HG03457 (cell line): ENCODE results near the gene EIF1AD.
"Not testable (repeated sequence)": the region's sequence is repeated elsewhere in the genome, so short reads cannot be mapped to it uniquely, and the experiment has no call there.

ENCODE experiments used
- ATAC-seq: cut with Tn5 transposase; IDR thresholded peaks from one replicate; pipeline ENCODE4 v1.9.1; 2021; ENCODE audit warnings: moderate number of reproducible peaks; ENCODE audit not compliant: unreplicated experiment

The EIF1AD gene, protein sequence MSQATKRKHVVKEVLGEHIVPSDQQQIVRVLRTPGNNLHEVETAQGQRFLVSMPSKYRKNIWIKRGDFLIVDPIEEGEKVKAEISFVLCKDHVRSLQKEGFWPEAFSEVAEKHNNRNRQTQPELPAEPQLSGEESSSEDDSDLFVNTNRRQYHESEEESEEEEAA

DNA sequence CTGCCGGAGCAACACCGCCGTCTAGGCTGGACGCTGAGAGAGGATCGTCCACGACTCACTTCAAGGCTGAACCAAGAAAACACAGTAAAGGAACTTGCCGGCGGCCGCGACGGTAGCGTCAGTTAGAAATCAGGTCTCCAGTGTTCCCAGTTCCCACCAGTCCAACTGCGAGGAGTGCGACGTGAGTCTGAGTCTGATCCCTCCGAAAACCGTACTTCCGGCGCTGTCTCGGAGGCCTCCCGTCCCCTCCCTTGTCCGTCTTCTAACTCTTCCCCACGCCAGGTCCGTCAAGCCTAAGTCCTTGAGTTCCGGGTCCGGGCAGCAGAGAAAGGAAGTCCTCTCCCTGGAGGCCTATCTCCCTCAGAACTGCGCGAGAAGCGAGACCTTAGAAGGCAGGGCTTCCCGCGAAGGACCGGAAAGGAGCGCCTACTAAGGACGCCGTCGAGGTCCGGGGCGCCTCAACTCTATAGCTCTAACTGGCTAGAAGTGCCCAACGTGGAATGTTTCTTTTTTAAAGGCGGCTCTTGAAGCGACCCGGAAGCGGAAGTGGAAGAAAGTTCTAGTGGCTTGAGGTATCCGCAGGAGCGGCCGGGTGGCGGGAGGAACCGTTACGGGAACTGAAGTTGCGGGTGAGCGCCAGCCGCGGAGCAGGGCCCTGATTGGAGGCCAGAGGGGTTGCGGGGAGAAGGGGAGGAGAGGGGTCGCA lies at the start of gene EIF1AD, which contains the start of gene BANF1:
Gene EIF1AD (minus strand): TSS at position 216 of the 706 bp plus-strand sequence. CDS start 1,768 bp downstream, outside the sequence.
Gene BANF1 (plus strand): TSS at position 562 of the 706 bp plus-strand sequence. CDS start 748 bp downstream, outside the sequence.
- ATAC-seq = peak; percentile 54

DNA sequence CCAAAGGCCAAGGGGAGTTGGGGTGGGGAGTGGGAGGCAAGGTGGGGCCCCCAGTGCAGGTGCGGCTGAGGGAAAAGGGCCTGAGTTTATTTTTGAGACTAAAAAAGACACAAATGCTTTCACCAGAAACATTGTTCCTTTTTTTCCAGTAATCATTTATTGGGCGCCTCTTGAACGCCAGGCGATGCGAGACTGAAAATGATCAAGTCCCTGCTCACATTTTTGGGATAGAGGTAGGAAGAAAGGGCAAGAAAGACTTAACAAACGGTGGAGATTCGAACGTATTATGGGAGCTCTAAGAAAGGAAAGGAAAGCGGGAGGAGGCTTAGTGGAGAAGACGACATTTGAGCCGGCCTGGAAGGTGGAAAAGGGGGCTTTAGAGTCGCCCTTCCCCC lies 49.4 kb upstream of the EIF1AD start:
- no peak for ATAC-seq

DNA sequence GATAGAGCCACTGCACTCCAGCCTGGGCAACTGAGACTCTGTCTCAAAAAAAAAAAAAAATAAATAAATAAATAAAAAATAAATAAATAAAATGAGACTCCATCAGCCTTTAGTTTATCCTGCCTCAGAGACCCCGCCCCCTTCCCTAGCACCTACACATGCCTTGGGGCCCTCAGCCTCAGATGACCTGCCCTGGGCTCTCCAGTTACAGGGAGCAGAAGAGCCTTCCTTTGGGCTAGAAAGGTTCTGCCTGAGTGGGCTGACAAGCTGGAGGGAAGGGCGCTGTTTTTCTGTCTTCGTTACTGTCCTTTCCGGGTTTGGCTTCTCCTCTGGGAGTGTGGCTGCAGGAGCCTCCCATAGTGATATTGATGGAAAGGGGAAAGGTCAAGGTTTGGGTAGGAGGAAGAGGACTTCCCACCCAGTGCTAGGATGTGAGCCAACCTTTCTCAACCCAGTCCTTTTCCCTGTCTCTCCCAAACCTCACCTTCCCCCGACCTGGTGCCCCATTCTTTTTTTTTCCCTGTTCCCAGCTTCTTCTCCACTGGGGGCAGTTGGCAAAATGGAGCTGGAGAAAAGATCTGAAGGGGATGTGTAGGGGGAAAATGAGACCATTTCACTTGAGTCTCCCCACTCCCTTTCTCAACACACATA lies 48.7 kb upstream of the EIF1AD start:
- no peak for ATAC-seq

DNA sequence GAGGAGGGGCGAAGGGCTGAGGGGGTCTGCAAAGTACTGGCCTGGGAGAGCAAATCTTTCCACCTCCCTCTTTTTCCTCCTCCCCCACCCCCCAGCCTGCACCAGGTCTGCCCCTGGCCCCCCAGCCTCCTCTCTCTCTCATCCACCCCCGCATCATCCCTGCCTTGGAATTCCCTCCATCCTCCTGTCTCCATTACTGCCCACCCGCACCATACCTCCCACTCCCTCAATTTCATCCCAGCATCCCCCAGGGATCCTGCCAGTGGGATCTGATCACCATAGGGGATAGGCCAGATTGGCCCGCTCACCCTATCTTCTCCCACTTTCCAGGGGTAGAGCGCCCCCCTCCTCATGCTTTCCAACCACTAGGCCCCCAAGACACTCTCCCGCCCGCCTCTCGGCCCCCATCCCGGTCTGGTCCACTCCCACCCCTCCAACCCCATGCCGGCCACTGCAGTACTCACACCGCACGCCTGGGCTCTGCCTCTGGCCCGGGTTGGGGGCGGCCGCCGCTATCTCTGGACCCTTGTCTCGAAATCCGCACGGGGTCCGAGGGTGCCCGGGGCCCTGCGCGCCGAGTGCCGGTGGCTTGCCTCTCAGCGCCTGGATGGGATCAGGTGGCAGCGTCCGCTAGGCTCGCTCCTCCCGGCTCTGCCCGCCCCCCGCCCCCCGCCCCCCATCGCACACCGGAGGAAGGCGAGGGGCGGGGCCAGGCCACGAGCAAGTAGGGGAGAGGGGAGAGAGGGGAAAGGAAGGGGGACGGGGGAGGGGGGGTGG lies 46.8 kb upstream of the EIF1AD start, which contains the start of gene GAL3ST3:
Gene GAL3ST3 (minus strand): TSS at position 615 of the 777 bp plus-strand sequence. CDS start 3,746 bp downstream, outside the sequence.
- no peak for ATAC-seq

DNA sequence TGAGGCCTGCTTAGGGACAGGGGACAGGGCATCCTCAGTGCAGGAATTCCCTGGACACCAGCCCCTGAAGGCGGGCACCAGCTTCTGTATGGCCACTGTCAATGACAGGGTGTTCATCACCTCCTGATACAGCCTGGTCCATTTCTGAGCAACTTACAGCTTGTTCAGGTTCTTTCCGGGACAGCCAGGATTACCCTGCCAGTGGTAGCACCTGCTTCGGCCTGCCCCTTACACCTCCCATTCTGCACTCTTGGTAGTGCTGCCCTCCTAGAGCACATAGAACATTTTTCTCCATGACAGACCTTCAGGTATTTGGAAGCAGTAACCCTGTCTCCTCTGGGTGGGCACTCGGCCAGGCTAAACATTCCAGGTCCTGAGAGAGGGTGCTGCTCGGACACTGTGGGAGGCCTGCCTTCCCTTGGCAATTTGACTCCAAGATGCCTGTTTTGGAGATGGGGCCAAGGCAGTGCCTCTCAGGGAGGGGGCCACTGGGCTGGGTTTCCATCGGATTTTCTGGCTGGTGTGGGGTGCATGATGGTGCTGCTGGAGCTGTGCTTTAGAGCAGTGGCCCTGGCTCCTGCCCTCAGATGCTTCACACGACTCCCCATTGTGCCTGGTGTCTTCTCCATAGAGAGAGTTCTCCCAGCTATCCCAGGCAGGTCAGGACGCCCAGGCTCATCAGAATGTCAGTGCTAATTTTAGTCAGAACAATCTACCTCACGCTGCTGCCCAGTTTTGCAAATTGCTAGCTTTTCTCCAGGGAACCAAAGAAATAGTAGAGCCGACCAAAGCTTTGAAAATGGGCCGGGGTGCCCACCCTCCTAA lies 45.8 kb upstream of the EIF1AD start:
- ATAC-seq = no peak

DNA sequence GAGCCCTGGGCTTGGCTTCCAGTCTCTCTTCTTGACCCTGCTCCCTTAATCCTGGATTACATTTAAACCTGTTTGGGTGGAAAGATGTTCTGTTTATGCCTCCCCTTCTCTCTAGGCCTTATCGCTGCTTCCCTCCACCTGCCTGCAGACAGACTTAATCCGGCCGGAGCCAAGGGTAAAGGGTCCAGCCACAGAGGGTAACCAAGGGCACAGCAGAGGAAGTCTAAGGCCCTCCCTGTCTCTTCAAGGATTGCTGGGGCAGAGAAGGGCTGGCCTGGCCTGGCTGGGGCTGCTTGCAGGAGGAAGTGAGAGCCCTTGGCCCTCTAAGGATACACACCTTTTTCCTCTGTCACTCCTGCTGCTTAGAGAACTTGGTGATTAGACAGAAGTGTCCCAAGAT lies 44.9 kb upstream of the EIF1AD start:
- ATAC-seq = no peak

DNA sequence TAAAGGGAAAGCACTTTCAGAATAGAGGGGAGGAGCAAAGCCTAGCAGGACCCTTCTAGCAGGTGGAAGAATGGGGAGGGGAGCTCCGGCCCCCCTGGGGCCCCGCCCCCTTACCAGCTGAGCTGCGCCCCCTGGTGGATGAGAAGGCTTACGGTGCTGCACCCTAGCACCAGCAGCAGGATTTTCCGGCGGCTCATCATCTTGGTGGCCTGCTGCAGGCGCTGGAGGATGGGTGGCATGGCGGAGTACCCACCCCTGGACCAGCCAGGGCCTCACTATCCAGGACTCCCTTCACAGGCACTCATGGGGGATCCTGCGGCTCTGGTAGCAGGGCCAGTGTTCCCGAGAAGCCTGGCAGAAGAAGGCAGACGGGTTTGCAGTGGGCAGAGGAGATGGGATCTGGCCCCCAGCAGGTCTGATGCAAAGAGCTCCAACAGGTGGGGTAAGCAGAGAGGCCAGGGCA lies 43.3 kb upstream of the EIF1AD start:
- no peak for ATAC-seq

DNA sequence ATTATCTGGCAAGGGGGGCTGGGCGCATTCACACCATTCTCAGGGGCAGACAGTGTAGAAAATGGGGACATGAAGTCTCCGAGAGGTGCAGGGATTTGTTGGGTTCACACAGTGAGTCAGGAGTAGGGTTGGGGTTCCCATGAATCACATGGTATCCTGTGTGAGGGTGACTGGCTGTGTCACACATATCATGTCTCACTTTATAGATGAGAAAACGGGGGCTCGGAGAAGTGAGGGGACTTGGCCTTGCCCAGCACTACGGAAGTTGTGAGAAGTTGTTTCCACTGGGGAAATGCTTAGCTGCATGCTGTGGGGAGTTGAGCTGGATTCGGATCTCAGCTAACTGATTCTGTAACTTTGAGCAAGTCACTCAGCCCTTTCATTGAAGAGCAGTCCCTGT lies 42.8 kb upstream of the EIF1AD start:
- no peak for ATAC-seq

DNA sequence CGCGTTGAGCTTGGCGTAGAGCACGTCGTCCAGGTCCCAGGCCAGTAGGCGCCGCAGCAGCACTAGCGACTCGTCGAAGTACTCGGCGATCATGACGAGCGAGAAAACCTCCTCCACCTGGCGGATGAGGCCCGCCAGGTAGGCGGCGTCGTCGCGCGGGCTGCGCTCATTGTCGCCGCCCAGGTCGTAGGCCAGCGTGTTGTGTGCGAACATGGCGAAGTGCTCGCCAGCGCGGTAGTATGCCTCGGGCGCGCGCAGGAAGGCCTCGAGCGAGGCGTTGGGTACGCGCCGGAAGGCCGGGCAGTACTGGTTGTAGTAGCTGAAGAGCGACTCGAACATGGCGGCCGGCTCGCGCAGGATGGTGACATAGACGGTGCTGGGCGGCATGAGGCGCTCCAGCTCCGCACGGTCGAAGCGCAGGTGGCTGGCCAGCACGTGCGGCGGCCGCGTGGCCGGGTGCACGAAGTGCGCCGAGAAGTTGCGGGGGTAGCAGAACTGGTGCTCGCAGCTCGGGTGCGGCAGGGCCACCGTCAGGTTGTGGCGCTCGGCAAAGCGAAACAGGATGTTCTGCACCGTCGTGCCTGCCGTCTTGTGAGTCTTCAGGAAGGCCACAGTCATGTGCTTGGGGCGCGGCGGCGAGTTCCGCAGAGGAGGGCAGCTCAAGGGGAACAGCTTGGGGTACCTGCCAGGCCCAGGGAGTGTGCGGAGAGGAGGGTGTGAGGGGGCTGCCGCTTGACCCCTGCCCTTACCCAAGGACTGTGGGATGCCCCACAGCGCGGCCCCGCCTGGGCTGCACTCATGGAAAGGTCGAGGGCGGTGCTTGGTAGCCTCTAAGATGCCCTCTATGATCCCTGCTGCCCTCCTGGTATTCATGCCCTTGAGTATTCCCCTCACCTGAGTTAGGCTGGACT lies 41.3 kb upstream of the EIF1AD start:
- no peak for ATAC-seq

DNA sequence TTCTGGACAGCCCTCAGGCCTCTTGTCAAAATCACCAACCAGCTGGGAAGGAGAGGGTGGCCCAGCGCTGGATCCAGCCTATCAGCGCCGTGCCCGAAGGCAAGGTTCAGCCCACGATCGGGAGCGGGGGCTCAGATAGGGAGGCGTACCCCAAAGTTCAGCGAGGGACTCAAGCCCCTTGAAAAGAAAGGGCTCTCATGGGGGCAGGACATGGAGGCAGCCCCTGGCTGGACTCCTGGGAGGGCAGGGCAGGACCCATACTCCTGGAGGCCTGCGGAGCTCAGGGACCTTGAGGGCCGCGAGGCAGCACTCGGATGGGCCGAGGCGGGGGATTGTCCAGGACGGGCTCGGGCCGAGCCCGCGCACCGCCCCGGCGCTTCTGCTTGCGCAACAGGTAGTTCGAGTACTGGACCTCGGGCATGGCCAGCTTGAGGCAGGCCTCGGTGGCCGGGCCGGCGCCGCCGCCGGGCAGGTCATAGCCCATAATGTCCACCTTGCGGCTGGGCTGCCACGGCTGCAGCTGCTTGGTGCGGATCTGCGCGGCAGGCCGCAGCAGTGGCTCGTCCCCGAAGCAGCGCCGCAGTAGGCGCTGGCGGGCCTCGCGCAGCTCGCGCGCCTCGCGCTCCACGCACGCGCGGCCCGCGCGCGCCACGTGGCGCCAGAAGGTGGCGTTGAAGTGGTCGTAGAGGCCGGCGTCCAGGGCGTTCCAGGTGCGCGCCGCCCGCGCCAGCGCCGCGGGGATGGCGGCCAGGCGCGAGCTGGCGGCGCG lies 40.5 kb upstream of the EIF1AD start:
- ATAC-seq = no peak

DNA sequence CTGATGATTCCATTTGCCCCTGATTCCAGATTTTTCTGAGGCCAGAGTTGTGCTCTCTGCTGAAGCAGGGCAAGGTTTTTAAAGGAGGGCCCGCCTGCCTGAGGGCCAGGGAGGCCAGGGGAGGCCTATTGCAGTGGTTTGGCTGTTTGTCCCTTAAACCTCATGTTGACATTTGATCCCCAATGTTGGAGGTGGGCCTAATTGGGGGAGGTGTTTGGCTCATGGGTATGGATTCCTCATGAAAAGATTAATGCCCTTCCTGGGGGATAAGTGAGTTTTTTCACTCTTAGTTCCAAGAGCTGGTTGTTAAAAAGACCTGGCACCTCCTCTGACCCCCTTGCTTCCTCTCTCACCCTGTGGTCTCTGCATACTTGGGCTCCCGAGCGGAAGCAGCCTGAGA lies 37.8 kb upstream of the EIF1AD start:
- ATAC-seq = no peak

DNA sequence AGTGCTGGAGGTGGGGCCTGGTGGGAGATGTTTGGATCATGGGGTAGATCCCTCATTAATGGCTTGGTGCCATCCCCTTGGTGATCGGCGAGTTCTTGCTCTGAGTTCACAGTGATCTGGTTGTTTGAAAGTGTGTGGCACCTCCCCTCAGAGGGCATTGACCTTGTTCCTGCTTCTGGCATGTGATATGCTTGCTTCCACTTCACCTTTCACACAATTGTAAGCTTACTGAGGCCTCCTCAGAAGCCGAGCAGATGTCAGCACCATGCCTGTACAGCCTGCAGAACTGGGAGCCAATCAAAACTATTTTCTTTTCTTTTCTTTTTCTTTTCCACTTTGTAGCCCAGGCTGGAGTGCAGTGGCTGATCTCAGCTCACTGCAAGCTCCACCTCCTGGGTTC lies 35.4 kb upstream of the EIF1AD start:
- no peak for ATAC-seq

DNA sequence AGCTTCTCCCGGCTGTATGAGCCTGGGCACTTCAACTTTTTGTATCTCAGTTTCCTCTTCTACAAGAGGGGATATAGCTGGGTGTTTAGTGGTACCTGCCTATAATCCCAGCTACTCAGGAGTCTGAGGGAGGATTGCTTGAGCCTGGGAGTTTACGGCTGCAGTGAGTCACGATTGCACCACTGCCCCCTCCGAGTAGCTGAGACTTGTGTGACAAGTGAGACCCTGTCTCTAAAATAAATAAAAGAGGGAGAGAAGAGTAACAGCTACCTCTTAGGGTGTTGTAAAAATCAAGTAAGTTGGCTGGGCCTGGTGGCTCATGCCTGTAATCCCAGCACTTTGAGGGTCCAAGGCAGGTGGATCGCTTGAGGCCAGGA lies 34.4 kb upstream of the EIF1AD start:
- no peak for ATAC-seq

DNA sequence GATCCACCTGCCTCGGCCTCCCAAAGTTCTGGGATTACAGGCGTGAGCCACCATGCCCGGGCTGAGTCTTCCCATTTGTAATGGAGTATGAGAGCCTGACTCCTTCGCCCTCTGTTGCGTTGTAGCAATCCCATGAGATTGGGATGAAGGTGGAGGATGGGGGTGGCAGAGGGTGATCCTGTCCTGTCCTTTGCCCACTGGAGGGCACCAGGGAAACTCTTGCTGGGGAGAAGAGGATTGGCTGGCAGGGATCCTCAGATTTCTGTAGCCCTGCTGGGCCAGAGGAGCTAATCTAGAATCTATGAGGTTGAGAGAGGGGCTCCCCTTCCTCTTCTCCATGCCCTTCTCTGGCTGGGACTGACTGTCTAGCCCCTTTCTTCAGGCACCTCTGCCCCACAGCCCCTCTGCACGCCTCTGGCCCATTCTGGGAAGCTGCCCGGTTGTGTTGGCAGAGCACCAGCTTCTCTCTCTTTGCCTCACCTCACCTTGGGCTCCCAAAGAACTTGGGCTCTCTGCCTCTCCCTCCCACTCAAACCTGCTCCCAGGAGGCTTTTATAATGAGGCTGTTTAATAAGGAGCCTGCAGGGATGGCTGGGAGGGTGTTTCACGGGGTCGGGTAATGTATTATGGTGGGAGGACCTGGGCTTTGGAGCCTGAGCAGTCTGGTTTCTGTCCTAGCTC lies 33.8 kb upstream of the EIF1AD start:
- no peak for ATAC-seq

DNA sequence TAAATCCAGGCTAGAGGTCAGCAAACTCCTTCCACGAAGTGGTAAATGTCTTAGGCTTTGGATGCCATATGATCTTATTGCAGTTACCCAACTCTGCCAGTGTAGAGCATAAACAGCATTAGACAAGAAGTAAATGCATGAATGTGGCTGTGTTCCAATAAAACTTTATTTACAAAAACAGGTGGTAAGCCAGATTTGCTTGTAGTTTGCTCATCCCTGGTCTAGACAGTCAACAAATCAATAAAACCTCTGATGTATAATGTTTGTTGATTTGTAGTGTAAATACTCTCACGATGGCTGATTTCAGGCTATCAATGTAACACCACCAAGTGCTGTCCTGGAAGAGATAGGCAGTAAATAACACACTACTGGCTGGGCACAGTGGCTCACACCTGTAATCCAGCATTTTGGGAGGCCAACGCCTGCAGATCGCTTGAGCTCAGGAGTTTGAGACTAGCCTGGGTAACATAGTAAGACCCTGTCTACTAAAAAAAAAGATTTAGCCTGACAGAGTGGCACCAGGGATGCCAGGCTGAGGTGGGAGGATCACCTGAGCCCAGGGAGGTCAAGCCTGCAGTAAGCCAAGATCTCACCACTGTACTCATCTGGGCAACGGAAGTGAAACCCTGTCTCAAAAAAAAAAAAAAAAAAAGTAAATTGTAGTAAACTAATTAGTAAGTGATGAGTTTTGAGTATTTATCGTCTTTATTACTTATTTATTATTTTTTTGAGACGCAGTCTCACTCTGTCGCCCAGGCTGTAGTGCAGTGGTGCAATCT lies 31.2 kb upstream of the EIF1AD start:
- no peak for ATAC-seq

DNA sequence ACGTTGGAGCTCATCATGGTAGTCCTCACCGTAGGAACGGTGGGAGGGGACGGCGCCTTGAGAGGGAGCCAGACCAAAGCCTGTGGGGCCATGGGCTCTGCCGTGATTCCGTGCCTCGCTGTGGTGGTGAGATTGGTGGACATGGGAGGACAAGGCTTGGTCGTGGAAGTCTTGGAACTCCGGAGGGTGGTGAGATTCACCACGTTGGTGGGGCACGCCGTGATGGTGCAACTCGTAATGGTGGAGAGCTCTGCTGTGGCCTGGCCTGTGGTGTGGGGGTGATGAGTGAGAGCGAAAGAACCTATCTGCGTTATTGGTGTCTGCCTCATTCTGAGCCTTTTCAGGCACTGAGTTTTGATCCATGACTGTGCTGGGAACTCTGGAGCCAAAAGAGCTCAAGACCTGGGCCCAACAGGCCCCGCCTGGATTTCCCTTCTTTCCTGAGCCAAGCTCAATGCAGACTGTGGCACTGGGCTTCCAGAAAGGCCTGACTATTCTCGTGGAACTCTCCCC lies 24.1 kb upstream of the EIF1AD start, which contains the start of gene CATSPER1:
Gene CATSPER1 (minus strand): TSS at position 463 of the 513 bp plus-strand sequence. CDS start 100 bp downstream, at position 363.
- ATAC-seq = no peak

DNA sequence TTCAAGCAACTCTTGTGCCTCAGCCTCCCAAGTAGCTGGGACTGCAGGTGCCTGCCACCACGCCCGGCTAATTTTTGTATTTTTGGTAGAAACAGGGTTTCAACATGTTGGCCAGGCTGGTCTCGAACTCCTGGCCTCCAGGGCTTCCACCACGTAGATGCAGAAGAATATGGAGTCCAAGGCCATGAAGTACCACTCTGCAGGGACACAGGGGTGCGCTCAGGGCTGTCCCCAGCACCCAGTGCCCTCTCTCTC lies 21.2 kb upstream of the EIF1AD start:
- not testable (repeated sequence) for ATAC-seq
